Measurements from ENCODE around the gene ACTR1B. TPM values are rescaled to one million over a fixed set of nuclear protein-coding genes. Genes with fewer than 3 reads are reported as not detected.

Gene ACTR1B
- total and polyA plus RNA-seq, 2 of the 4 experiments (the other 2 are of a cell fraction): 40.5 to 68.8 TPM

DNA sequence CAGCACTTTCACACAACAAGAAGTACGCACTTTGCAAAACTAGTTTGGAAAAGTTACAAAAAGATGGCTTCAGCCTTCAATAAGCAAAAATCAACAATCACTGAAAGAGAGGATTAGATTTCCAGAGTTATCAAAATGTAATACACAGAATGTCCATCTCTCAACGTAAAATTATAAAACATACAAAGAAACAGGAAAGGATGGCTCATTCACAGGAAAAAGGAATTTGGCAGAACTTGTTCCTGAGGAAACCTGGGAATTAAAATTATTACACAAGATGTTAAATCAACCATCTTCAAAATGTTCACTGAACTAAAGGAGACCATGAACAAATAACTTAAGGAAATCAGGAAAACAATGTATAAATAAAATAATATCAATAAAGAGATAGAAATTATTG, 13.6 kb upstream of the ACTR1B start:
- Histone ChIP-seq H2BK120ac (ENCODE audit: low read depth, low read length) (no peak overlapping the region), H3K9ac (ENCODE audit: low read depth, low read length) (no peak overlapping the region), H3K4me1 (ENCODE audit: control insufficient read depth, insufficient read depth, low read length) (peaks cover 2% of the 10 kb centered on the region; the same call in 1 of the 2 replicates), H4K8ac (ENCODE audit: low read depth in 2 of 2, low read length in 2 of 2) (no peak overlapping the region), H4K5ac (ENCODE audit: low read depth, low read length) (no peak overlapping the region), H3K4me3 (ENCODE audit: insufficient read depth, low read depth, low read length) (no peak overlapping the region), H2BK15ac (ENCODE audit: low read depth, low read length) (no peak overlapping the region), H3K4ac (ENCODE audit: low read depth, low read length) (no peak overlapping the region), H3K27ac (ENCODE audit: insufficient read depth, low read length) (no peak overlapping the region), H3K56ac (ENCODE audit: extremely low read depth, insufficient read depth, low read length) (no peak overlapping the region), H3K27me3 (ENCODE audit: control insufficient read depth, insufficient read depth, low read length) (no peaks in the 10 kb centered on the region), H2AFZ (replicated peaks; ENCODE audit: low read length, poor library complexity) (no peak overlapping the region), H2BK20ac (ENCODE audit: low read depth, low read length) (no peak overlapping the region), H3K9me3 (ENCODE audit: control insufficient read depth, insufficient read depth, low read length) (no peaks in the 10 kb centered on the region), H2BK5ac (ENCODE audit: low read depth, low read length, poor library complexity, severe bottlenecking) (no peak overlapping the region), H3K4me2 (ENCODE audit: low read depth, low read length) (no peak overlapping the region), H2AK5ac (ENCODE audit: low read depth, low read length) (no peak overlapping the region), H2AK9ac (replicated peaks; ENCODE audit: low read depth, low read length, poor library complexity) (no peak overlapping the region), H3K14ac (replicated peaks; ENCODE audit: low read depth, low read length) (no peak overlapping the region), H4K91ac (ENCODE audit: insufficient read depth, low read depth, low read length) (no peak overlapping the region), H3K36me3 (ENCODE audit: control insufficient read depth, insufficient read depth, low read length) (no peaks in the 10 kb centered on the region), H3K18ac (ENCODE audit: low read depth, low read length) (no peak overlapping the region), H3K79me1 (ENCODE audit: low read depth in 1 of 2, low read length in 2 of 2) (no peaks in the 10 kb centered on the region), H4K20me1 (ENCODE audit: insufficient read depth, low read length) (no peaks in the 10 kb centered on the region), H3K9me1 (ENCODE audit: insufficient read depth, low read length) (0 out of 2 replicates have a peak, but pooled peaks cover 3% of the 10 kb centered on the region), H3K23ac (ENCODE audit: low read depth, low read length) (no peak overlapping the region)
- intact Hi-C loops (cut with micrococcal nuclease): no loop called here
- no peak for ATAC-seq (ENCODE audit: low read depth)
- dilution Hi-C loops (cut with HindIII; ENCODE audit: low sequenced_read_pairs, unreplicated experiment): no loop called here
- POLR2A ChIA-PET (ENCODE audit: unreplicated experiment): no interaction called here
- CTCF ChIA-PET: no interaction called here
- TF ChIP-seq, protein P1, sequence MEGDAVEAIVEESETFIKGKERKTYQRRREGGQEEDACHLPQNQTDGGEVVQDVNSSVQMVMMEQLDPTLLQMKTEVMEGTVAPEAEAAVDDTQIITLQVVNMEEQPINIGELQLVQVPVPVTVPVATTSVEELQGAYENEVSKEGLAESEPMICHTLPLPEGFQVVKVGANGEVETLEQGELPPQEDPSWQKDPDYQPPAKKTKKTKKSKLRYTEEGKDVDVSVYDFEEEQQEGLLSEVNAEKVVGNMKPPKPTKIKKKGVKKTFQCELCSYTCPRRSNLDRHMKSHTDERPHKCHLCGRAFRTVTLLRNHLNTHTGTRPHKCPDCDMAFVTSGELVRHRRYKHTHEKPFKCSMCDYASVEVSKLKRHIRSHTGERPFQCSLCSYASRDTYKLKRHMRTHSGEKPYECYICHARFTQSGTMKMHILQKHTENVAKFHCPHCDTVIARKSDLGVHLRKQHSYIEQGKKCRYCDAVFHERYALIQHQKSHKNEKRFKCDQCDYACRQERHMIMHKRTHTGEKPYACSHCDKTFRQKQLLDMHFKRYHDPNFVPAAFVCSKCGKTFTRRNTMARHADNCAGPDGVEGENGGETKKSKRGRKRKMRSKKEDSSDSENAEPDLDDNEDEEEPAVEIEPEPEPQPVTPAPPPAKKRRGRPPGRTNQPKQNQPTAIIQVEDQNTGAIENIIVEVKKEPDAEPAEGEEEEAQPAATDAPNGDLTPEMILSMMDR (conservative IDR thresholded peaks at IDR 0.05; ENCODE audit: low read depth, low read length): no peak
- TF ChIP-seq SMC3 (IDR thresholded peaks at IDR 0.05; ENCODE audit: low read depth, low read length): no peak
- no peak for TF ChIP-seq MAZ (IDR thresholded peaks at IDR 0.05; ENCODE audit: borderline replicate concordance, low read depth, low read length)
- no peak for TF ChIP-seq RCOR1 (IDR thresholded peaks at IDR 0.05; ENCODE audit: insufficient replicate concordance, low read length)
- TF ChIP-seq CEBPB (IDR thresholded peaks at IDR 0.05; ENCODE audit: low read depth, low read length): no peak
- no peak for TF ChIP-seq MXI1 (IDR thresholded peaks at IDR 0.05; ENCODE audit: borderline replicate concordance, low read depth, low read length)
- WGBS, 2 experiments (ENCODE audit: extremely low coverage in 2 of 2, insufficient read length in 1 of 2): no CpG with 5 or more reads among the region's 2 CpGs
- no peak for DNase-seq
- BruUV-seq (replicated peaks): no TSS peak
- in situ Hi-C loops (cut with MboI; ENCODE audit: low sequenced_read_pairs): no loop called here
